ENCODE results near the gene IRF2BP2.

DNA sequence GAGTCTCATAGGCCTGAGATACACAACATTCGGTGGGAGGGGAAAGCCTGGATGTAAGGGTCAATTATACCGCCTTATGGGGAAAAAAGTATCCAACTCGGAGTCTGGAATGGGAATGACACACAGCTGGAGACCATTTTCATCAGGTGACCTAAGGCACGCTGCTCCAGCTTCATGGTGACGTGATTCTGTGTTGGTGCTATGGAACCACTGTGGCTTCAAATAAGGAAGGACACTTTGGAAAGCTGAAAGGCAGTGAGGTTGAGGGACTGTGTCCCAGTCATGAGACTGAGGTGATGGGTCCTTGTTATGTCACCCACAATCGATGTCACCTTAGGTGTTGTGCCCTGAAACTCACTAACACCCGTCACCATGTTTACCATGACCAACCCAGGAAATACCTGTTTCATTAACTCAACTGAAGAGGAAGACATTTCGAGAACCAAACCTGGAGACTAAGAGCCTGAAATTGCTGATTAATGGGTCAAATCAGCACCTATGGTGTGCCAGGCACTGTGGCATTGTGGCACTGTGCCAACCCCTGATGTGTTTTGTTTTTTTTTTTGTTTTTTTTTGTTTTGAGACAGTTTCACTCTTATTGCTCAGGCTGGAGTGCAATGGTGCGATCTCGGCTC lies 54.5 kb downstream of the IRF2BP2 start:
- no peak for TF ChIP-seq ZC3H10 (CRISPR knock-in tag; IDR thresholded peaks at IDR 0.05)
- no peak for TF ChIP-seq CSDC2 (CRISPR knock-in tag; IDR thresholded peaks at IDR 0.05)
- TF ChIP-seq, protein P1, sequence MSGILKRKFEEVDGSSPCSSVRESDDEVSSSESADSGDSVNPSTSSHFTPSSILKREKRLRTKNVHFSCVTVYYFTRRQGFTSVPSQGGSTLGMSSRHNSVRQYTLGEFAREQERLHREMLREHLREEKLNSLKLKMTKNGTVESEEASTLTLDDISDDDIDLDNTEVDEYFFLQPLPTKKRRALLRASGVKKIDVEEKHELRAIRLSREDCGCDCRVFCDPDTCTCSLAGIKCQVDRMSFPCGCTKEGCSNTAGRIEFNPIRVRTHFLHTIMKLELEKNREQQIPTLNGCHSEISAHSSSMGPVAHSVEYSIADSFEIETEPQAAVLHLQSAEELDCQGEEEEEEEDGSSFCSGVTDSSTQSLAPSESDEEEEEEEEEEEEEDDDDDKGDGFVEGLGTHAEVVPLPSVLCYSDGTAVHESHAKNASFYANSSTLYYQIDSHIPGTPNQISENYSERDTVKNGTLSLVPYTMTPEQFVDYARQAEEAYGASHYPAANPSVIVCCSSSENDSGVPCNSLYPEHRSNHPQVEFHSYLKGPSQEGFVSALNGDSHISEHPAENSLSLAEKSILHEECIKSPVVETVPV (CRISPR knock-in tag; IDR thresholded peaks at IDR 0.05) = no peak
- no peak for TF ChIP-seq SNAI2 (CRISPR knock-in tag; IDR thresholded peaks at IDR 0.05)
- no peak for TF ChIP-seq ZNF565 (CRISPR knock-in tag; conservative IDR thresholded peaks at IDR 0.05; ENCODE audit: low read depth)
- TF ChIP-seq, protein P2, sequence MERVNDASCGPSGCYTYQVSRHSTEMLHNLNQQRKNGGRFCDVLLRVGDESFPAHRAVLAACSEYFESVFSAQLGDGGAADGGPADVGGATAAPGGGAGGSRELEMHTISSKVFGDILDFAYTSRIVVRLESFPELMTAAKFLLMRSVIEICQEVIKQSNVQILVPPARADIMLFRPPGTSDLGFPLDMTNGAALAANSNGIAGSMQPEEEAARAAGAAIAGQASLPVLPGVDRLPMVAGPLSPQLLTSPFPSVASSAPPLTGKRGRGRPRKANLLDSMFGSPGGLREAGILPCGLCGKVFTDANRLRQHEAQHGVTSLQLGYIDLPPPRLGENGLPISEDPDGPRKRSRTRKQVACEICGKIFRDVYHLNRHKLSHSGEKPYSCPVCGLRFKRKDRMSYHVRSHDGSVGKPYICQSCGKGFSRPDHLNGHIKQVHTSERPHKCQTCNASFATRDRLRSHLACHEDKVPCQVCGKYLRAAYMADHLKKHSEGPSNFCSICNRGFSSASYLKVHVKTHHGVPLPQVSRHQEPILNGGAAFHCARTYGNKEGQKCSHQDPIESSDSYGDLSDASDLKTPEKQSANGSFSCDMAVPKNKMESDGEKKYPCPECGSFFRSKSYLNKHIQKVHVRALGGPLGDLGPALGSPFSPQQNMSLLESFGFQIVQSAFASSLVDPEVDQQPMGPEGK (CRISPR knock-in tag; IDR thresholded peaks at IDR 0.05; ENCODE audit: borderline replicate concordance) = no peak
- no peak for TF ChIP-seq ZFP30 (CRISPR knock-in tag; IDR thresholded peaks at IDR 0.05)
- no peak for TF ChIP-seq RARB (CRISPR knock-in tag; IDR thresholded peaks at IDR 0.05)
- no peak for TF ChIP-seq ZFP3 (CRISPR knock-in tag; IDR thresholded peaks at IDR 0.05)
- no peak for TF ChIP-seq BACH2 (CRISPR knock-in tag; IDR thresholded peaks at IDR 0.05; ENCODE audit: borderline replicate concordance)

Measured in SK-N-SH treated with all-trans-retinoic acid at 6 μM for 48 hours (cell line).